D721Med (cell line): Measurements from ENCODE around the gene LYRM4.

ENCODE experiments used
- DNase-seq: peaks from one replicate; pipeline ENCODE4 v3.0.0; 2011; ENCODE audit warnings: low spot score; ENCODE audit not compliant: insufficient read length
- FAIRE-seq: peaks from 2 replicates; lab custom pipeline; 2011; peaks lifted over from hg19 to GRCh38; lab: Jason Lieb, UNC
- TF ChIP-seq, protein P1 (sequence below): IDR thresholded peaks from 2 replicates; pipeline ENCODE4 v1.5.1; 2012; ENCODE audit warnings: mild to moderate bottlenecking, control low read depth; ENCODE audit not compliant: insufficient read depth; ENCODE audit errors: missing control alignments

LYRM4 gene

DNA sequence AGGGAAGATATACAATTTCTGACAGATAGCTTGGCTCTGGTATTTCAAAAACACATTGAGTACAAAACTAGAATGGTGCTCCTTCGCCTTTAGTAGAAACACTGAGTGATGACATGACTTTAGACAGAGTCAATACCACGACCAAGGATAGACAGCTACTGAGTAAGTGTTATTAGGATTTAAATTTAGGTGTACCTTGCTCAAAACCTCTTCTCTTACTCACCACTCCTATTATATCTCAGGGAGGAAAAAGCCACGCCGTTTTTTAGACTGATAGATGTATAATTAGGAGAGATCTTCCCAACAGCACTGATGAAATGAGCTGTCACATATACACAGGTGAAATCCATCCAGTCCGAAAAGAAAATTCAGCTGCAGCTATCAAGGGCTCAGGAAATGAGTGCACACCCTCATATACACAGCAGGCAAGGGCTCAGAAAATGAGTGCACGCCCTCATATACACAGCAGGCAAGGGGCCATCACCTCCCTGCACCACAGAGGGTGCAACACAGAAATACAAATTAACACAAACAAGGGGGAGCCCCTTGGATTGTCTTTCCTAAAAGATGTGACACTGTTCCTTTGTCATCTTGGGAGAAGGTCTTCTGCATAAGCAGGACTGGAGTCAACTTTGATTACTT, 53.7 kb downstream of the LYRM4 start:
- TF ChIP-seq, protein P1, sequence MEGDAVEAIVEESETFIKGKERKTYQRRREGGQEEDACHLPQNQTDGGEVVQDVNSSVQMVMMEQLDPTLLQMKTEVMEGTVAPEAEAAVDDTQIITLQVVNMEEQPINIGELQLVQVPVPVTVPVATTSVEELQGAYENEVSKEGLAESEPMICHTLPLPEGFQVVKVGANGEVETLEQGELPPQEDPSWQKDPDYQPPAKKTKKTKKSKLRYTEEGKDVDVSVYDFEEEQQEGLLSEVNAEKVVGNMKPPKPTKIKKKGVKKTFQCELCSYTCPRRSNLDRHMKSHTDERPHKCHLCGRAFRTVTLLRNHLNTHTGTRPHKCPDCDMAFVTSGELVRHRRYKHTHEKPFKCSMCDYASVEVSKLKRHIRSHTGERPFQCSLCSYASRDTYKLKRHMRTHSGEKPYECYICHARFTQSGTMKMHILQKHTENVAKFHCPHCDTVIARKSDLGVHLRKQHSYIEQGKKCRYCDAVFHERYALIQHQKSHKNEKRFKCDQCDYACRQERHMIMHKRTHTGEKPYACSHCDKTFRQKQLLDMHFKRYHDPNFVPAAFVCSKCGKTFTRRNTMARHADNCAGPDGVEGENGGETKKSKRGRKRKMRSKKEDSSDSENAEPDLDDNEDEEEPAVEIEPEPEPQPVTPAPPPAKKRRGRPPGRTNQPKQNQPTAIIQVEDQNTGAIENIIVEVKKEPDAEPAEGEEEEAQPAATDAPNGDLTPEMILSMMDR, result no peak
- FAIRE-seq, result no peak
- no peak for DNase-seq

DNA sequence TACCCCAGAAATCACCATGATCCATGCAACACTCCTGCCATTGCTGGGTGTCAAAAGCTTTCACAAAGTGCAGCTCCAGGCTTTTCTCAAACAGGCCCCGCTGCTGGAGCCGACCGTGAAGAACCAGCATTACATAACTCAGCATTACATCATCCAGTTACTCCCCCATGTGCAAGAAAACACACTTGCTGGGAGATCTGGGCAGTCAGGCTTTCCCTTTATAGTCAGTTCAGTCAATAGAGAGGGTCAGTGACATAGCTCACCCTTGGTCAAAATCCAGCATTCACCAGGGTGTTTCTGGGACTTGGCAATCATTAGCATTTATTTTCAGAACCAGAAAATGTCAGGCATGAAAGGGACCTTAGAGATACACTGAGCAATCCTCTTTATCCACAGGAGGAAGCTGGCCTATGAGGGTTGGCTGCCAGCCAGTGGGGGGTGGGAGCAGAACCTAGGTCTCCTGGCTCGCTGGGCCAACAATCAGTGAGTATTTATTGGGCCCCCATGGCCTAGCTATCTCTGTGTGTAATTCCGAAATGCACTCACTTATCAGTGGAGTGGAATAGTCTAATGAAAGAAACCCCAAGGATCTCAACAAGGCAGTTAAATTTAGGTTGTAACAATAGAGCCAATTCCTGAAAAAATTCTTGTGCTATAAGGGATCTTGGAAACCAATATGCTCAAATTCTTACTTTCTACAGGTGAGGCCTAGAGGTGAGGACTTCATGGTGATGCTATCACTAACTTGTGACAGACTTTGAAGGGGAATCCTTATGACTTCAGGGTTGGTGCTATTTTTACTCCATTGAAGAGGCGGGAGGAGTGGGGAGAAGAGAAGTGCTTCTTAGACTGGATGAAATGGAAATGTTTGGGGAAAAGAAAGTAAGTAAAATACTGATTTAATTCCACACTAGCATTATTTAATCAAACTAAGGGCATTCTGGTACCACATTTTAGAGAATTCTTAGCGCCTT, 54.6 kb downstream of the LYRM4 start:
- no peak for DNase-seq
- FAIRE-seq, result no peak
- TF ChIP-seq, protein P1, result no peak

DNA sequence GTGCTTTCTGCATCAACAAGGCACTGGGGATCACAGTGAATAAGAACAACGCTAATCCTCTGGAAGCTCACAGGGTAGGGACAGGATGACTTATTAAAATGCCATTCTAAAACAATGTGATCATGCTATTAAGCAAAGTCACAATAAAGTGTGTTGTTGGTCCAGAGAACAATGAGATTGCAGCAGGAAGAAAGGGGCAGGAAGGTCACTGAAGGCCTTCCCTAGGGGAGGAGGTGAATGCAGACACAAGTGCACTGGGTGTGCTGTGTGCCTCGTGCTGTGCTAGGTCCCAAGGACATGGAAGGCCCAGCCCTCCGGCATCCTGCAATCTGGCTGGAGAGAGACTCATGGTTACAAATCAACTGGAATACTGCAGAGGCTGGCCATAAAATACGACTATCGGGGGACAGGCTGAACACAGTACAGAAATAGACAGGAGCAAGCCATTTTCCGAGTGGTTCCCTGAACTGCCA, 55.7 kb downstream of the LYRM4 start:
- peak; percentile 38 for FAIRE-seq
- DNase-seq, result no peak
- TF ChIP-seq, protein P1, result no peak

DNA sequence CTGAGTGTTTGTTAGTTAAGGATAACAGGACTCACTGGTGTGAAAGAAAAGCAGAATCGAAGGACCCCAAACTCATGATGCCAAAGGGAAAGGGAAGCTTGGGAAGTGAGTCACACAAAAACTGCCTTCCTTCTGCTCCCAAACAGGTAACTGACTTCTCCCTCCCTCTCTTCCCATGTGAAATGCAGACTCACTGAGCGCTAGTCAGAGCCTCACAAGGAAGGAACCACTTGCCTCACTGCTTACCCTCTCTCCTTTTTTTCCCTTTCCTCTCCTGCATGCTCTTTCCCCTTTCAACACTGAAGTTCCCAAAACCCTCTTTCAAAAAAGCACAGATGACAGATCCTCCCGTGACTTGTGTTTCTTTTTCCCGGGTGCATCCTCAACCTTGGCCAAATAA, 56.4 kb downstream of the LYRM4 start:
- FAIRE-seq (no peak), DNase-seq (no peak)
- TF ChIP-seq, protein P1, result no peak

DNA sequence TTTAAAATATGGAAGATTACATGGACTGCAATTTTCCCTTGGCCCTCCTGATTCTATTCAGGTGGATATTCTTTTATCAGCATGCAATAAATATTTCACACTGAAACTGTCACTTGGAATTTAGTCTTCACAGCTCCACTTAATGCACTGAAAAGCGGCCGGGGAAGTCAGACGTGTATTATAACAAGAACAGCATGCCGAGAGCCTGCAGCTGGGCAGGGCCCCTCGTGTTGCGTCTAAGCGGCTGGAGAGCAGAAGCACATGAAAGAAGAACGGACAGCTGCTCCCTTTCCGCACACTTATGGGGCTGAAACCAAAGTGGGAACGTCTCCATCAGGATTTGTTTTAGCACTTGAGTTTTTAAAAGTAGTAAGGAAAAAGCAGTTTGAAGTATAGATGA, 57.2 kb downstream of the LYRM4 start:
- DNase-seq (no peak), FAIRE-seq (no peak)
- TF ChIP-seq, protein P1, result no peak

DNA sequence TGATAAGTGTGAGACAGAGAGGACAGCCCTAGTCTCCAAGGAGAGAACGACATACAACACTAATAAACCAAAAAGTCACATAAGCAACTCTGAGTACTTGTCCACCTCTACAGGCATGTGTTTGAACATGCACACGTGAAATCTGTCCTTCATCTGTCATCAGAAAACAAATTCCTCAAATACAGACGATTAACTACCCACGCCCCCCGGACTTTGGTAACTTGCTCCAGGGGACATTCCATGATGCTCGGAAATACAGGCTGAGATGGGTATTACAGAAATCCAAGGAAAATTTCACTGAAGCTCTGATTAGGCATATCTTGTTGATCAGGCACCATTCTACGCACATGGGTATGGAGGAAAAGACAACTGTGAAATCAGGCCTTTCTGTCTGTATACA, 57.8 kb downstream of the LYRM4 start:
- DNase-seq (no peak), FAIRE-seq (no peak)
- TF ChIP-seq, protein P1, result no peak
